Breast epithelium (tissue), 3 donors: ENCODE measurements around the gene PRODH2.

ENCODE experiments used
- POLR2A ChIP-seq: fragments of 450-650 bp; IDR thresholded peaks from one replicate; pipeline ENCODE4 v1.6.1; 2016; ENCODE audit warnings: antibody characterized with exemption, mild to moderate bottlenecking, moderate library complexity
- POLR2AphosphoS5 ChIP-seq, 3 donors: sonication (generic); formaldehyde crosslinking; IDR thresholded peaks; one replicate each; pipeline ENCODE4 v1.6.1; 2017; ENCODE audit warnings: antibody characterized with exemption in 3 of 3
- TF ChIP-seq, protein P1 (sequence below), 3 donors: fragments of 450-650 bp; IDR thresholded peaks; one replicate each; pipeline ENCODE4 v1.5.1; 2016 to 2017; ENCODE audit warnings: antibody characterized with exemption in 3 of 3, mild to moderate bottlenecking in 3 of 3, moderate library complexity in 3 of 3

- TF ChIP-seq, protein P1, sequence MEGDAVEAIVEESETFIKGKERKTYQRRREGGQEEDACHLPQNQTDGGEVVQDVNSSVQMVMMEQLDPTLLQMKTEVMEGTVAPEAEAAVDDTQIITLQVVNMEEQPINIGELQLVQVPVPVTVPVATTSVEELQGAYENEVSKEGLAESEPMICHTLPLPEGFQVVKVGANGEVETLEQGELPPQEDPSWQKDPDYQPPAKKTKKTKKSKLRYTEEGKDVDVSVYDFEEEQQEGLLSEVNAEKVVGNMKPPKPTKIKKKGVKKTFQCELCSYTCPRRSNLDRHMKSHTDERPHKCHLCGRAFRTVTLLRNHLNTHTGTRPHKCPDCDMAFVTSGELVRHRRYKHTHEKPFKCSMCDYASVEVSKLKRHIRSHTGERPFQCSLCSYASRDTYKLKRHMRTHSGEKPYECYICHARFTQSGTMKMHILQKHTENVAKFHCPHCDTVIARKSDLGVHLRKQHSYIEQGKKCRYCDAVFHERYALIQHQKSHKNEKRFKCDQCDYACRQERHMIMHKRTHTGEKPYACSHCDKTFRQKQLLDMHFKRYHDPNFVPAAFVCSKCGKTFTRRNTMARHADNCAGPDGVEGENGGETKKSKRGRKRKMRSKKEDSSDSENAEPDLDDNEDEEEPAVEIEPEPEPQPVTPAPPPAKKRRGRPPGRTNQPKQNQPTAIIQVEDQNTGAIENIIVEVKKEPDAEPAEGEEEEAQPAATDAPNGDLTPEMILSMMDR (IDR thresholded peaks at IDR 0.05) = no peak
- TF ChIP-seq POLR2AphosphoS5 (IDR thresholded peaks at IDR 0.05) (no peak), POLR2A (no peak)
Measured at GRCh38 chr19:35781650-35782049, 31.0 kb downstream of the PRODH2 start.
